HG02870 (cell line): Measurements from ENCODE around the gene PDF.
"Not testable (repeated sequence)": the region's sequence is repeated elsewhere in the genome, so short reads cannot be mapped to it uniquely, and the experiment has no call there.

Source experiments
- ATAC-seq: cut with Tn5 transposase; IDR thresholded peaks from one replicate; pipeline ENCODE4 v1.9.1; 2021; ENCODE audit warnings: mild to moderate bottlenecking, moderate library complexity; ENCODE audit not compliant: unreplicated experiment

Gene PDF

DNA sequence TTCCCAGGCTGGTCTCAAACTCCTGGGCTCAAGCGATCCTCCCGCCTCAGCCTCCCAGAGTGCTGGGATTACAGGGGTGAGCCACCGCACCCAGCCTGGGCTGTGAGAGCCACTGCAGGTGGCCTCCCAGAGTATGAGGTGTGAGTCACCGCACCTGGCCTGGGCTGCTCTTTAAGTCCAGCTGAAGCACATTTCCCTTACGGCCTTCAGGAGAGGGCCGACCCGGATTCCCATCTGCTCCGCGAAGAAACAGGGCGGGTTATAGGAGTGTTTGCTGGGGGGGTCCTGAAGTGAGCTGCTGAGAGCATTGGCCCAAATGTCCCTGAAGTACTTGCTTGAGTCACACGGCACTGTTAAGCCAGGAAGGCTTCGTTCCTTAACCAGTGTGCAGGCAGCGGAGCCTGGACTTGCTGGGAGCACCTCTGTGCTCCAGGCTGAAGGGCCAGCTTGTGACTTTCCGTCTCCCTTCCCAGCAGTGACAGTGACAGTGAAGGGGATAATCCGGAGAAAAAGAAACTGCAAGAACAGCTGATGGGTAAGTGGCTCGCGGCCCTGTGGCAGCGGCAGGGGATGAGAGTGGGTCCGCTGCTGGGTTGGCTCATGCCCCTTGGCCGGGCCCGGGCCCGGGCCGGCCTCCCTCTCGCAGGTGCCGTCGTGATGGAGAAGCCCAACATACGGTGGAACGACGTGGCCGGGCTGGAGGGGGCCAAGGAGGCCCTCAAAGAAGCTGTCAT, 12.0 kb downstream of the PDF start:
- no peak for ATAC-seq

DNA sequence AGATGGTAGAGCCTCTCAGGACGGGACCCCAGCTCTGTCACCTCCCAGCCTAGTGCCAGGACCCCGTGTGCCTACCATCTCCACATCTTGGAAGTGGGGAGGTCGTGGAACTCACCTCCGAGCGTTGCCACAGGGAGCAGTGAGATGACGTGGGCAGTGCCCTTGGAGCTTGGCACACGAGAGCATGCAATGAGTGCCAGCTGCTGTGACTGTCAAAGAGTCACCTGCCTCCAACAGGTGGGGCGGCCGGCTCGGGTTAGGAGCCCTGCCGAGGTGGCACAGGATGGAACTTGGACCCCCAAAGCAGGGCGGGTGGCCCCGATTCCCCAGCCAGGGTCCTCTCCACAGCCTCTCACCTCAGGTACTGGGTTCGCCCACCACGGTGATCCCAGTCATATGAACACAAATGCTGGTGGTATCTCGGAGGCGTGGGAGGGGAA, 13.8 kb downstream of the PDF start:
- no peak for ATAC-seq

- ATAC-seq, result no peak
Observed at GRCh38 chr16:69315486-69316311, 14.7 kb downstream of the PDF start.

DNA sequence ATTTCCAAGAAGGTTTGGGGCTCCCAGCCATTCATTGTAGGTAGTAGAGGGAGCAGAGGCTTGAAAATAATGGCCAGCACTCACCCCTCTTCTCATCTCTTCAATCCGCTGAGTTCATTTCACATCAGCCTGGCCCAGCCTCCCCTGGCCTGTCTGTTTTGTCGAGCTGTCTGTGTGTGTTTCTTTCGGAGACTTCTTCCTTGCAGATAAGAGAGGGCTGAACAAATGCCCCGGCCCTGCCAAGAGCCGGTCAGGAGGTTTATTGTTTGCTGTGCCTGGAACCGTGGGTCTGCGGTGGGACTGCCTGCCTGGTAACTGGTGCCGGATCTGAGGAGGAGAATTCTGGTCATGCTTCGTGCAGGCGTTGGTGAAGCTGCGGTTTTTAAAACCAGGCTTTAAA, 15.9 kb downstream of the PDF start:
- ATAC-seq, result no peak

DNA sequence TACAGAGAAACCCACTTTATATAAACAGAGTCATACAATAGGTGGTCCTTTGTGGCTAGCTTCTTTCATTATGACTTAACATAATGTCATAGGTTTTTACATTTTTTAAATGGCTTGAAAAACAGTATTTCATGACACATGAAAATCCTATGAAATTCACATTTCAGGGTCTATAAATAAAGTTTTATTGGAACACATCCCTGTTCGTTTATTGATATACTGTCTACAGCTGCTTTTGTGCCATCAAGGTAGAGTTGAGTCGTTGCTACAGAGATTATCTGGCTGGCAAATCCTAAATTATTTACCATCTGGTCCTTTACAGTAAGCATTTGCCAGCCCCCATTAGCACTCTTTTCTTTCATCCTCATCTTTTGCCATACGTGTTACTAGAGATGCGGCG, 16.9 kb downstream of the PDF start:
- ATAC-seq, result no peak

GRCh38 chr16:69311533-69312387, 18.6 kb downstream of the PDF start:
- ATAC-seq, result peak; percentile 46

DNA sequence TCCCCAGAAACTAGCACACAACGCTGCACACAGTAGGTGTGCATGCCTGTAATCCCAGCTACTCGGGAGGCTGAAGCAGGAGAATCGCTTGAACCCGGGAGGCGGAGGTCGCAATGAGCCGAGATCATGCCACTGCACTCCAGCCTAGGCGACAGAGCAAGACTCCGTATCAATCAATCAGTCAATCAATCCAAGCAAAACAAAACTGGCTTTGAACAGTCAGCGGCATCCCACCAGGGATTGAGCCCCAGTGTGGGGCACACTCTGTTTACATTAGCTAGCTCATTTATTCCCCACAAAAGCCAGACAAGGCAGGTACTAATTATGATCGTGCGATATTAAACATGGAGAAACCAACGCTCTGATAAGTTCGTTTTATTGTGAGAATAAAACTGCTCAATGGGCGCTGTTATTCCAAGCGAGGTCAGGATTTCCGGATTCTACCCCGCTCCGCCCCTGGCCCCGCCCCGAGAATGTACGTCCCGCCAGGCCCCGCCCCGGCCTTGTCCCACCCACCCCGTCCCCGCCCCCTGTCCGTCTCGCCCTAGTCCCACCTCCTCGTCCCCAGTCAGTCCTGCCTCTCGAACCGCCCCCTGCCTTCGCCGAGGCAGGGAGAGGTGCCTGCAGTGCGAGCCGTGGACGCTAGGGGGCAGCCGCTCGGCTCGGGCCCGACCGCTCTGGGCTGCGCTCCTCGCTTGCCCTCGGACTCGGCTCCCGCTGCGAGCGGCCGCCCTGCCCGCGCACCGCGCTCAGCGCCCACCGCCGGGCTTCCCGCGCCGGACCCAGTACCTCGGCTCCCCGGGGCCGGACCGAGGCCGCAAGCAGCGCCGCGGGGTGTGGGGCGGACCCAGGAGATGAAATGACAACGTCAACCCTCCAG, 19.5 kb downstream of the PDF start, which contains the start of gene VPS4A:
Gene VPS4A (plus strand): TSS at position 698 of the 880 bp plus-strand sequence. CDS start 162 bp downstream, at position 860.
- peak; percentile 88 for ATAC-seq

DNA sequence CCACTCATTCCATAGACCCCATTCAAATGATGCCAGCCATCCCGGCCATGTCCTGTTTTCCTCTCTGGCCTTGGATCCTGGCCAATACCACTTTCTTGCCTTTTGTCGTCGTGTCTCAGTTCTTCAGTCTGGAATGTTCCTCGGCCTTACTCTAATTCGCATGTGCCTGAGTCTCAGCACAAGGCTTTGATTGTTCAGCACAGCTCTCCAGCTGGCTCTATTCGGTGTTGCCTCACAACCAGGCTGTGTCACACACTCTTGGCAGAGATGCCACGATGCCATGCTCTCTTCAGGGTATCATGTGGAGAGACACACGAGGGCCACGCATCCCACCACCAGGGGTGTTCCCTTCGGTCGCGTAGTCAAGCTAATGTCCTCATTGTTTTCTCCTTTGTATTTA, 21.1 kb downstream of the PDF start:
- ATAC-seq, result no peak

GRCh38 chr16:69307856-69308255, 22.5 kb downstream of the PDF start:
- ATAC-seq, result no peak

- ATAC-seq, result no peak
Observed at GRCh38 chr16:69307091-69307490, 23.3 kb downstream of the PDF start.

- no peak for ATAC-seq
Observed at GRCh38 chr16:69306031-69306430, 24.4 kb downstream of the PDF start.

DNA sequence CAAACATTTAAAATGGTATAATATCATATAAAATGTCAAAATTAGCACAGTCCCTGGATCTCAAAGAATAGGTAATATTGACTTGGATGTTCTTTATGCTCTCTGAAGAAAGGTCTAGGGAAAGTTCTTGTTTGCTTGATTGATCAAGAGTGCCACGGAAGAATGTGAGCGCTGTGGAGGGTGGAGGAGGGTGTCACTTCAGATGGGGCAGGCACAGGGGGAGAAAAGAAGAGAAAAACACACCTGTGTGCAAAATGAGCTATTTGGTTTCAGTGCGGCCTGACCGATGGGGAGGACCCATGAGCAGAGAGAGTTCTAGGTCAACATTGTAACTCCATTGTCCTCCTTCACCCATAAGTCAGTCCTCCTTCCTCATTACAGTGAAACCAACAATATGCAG, 28.1 kb downstream of the PDF start:
- no peak for ATAC-seq

DNA sequence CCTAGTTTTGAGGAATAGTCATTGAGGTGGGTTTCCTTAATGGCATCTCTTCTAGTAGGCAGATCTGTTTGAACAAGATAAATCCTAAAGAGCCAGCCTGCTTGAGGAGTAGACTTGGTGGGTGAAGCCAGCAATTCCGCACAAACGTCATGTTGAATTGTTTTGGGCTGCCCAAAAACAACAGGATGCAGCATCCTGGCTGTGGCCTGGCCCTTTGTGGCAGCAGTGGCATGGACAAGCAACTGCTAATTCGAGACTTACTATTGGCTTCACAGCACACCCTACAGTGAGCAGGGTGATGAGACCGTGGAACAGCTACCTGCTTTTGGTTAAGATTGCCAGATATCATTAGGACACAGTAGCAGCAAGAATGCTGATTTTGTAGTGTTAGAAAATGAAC, 28.5 kb downstream of the PDF start:
- ATAC-seq, result no peak

DNA sequence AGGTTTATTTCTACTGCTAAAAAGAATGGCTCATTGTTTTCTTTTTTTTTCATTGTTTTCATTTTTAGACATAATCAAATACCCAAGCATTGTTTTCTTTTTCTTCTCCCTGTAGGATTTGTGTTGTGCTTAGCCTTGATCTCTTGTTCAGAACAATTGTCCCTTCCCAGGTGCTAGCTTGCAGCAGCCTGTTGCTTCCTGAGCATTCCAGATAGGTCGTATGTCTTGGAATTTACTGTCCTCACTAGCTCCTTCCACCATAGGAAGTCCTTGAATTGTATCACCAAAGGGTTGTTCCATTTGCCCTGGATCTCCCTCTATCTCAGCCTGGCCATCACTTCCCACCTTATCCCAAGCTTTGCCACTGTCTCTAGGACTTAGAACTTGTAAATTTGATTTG, 29.2 kb downstream of the PDF start:
- no peak for ATAC-seq

DNA sequence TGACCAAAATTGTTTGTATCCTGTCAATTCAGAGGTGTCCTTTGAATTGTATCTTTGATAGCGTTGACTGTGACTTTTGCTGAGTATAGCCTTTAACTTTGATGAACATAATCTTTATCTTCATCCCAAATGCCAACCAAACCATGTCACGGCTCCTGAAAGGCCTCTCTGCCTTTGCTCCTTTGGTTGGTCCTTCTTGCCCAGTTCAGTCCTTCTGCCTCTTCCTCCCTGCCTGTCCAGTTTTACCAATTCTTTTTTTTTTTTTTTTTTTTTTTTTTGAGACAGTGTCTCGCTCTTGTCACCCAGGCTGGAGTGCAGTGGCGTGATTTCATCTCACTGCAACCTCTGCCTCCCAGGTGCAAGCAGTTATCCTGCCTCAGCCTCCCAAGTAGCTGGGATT, 32.1 kb downstream of the PDF start:
- no peak for ATAC-seq

DNA sequence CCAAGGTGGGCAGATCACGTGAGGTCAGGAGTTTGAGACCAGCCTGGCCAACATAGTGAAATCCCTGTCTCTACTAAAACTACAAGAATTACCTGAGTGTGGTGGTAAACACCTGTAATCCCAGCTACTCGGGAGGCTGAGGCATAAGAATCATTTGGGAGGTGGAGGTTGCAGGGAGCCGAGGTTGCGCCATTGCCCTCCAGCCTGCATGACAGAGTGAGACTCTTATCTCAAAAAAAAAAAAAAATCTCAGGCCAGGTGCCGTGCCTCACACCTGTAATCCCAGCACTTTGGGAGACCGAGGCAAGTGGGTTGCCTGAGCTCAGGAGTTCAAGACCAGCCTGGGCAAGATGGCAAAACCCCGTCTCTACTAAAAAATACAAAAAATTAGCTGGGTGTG, 33.6 kb downstream of the PDF start:
- not testable (repeated sequence) for ATAC-seq

GRCh38 chr16:69294051-69294450, 36.3 kb downstream of the PDF start:
- no peak for ATAC-seq

GRCh38 chr16:69293401-69293800, 37.0 kb downstream of the PDF start:
- ATAC-seq, result no peak

- ATAC-seq, result not testable (repeated sequence)
Observed at GRCh38 chr16:69291657-69292056, 38.7 kb downstream of the PDF start.
